GM06990 (cell line): ENCODE data around the gene RAB34.

Source experiments
- DNase-seq: peaks from one replicate; pipeline ENCODE4 v3.0.0-alpha.2; 2011; ENCODE audit not compliant: insufficient read length; ENCODE audit errors: extremely low read depth
- H3K27me3 ChIP-seq: replicated peaks from 2 replicates; pipeline ENCODE4 v1.6.0; 2011; ENCODE audit warnings: low read length; ENCODE audit not compliant: control insufficient read depth, insufficient read depth
- H3K36me3 ChIP-seq: 2 replicates; pipeline ENCODE4 v1.5.1; 2011; ENCODE audit warnings: low read length; ENCODE audit not compliant: control insufficient read depth, insufficient read depth
- H3K4me3 ChIP-seq: replicated peaks from 2 replicates; pipeline ENCODE4 v1.5.1; 2011; ENCODE audit warnings: low read depth, mild to moderate bottlenecking, control low read depth, low read length
- TF ChIP-seq, protein P1 (sequence below): IDR thresholded peaks from 2 replicates; pipeline ENCODE4 v1.5.1; 2011; ENCODE audit warnings: low read length, control low read depth, mild to moderate bottlenecking, inconsistent platforms; ENCODE audit not compliant: insufficient read depth, poor library complexity, severe bottlenecking

RAB34 gene

DNA sequence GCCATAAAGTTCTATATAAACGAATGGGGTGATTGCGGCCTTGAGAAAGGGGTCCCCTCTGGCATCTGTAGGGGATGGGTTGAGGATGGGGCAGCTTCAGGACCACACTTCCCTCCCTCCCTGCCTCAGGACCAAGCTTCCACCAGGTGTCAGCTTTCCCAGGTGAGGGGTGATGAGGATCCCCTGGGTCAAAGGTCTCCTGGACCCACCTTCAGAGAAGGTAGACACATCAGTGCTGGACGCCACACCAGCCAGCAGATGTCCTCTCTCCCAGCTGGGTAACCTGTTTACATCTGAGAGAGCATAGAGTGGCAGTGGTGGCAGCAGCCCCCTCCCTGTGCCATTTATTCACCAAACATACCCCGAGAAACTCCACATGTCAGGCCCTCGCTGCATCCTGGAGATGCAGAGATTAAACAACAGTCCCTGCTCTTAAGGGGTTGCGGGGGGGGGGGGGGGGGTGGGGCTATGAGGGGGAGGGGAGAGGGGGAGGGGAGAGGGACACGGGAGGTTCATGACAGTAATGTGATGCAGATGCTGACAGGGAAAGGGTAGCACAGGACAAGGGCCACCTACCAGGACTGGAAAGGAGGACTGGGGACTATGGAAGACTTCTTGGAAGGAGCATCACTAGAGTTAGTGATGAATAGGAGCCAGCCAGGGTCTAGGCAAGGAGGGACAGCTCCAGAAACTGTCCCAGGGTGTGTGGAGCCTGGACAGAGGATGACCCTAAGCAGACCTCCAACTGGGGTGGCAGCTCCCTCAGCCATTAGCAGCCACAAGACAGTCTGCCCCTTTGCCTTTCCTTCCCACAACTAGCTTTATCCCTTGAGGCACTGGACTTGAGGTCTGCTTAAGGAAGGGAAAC is 11.0 kb downstream of the RAB34 start:
- H3K27me3 ChIP-seq, result no peaks in the 10 kb centered on the region
- no peak overlapping the region for H3K4me3 ChIP-seq
- TF ChIP-seq, protein P1, sequence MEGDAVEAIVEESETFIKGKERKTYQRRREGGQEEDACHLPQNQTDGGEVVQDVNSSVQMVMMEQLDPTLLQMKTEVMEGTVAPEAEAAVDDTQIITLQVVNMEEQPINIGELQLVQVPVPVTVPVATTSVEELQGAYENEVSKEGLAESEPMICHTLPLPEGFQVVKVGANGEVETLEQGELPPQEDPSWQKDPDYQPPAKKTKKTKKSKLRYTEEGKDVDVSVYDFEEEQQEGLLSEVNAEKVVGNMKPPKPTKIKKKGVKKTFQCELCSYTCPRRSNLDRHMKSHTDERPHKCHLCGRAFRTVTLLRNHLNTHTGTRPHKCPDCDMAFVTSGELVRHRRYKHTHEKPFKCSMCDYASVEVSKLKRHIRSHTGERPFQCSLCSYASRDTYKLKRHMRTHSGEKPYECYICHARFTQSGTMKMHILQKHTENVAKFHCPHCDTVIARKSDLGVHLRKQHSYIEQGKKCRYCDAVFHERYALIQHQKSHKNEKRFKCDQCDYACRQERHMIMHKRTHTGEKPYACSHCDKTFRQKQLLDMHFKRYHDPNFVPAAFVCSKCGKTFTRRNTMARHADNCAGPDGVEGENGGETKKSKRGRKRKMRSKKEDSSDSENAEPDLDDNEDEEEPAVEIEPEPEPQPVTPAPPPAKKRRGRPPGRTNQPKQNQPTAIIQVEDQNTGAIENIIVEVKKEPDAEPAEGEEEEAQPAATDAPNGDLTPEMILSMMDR, result no peak
- no peak for DNase-seq
- H3K36me3 ChIP-seq, result peaks cover 26% of the 10 kb centered on the region

- Histone ChIP-seq H3K4me3 (no peak overlapping the region), H3K27me3 (no peaks in the 10 kb centered on the region), H3K36me3 (peaks cover 35% of the 10 kb centered on the region)
- TF ChIP-seq, protein P1, result no peak
- DNase-seq, result no peak
Observed at GRCh38 chr17:28705728-28706334, 11.8 kb downstream of the RAB34 start.

DNA sequence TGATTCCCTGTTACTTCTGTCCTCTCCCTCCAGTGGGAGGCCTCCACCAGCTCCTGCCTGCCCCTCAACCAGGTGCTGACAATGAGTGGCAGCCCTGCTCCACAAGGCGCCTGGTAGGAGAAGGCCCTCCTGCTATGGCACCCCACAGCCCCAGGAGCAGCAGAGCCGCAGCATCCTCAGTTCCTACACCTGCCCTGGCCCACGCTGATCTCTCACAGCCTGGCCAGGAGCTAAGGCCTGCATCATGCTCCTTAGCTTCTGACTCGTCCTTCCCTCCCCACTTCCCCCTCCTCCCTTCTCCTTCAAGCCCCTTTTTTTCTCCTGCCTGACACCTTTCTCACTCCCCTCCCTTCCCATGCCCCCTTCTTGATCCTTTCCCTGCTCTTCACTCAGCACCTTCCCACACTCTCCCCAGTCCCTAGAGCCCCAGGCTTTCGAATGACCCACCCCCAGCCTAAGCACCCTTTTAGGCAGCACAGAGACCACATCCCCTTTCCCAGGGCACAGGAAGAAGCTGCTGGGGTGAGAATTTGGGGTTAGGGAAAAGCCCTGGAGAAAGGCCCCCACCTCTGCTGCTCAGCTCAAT is 12.5 kb downstream of the RAB34 start:
- DNase-seq, result no peak
- Histone ChIP-seq H3K36me3 (peaks cover 40% of the 10 kb centered on the region), H3K4me3 (no peak overlapping the region), H3K27me3 (no peaks in the 10 kb centered on the region)
- TF ChIP-seq, protein P1, result no peak

GRCh38 chr17:28704219-28704858 is 13.3 kb downstream of the RAB34 start:
- no peak for DNase-seq
- TF ChIP-seq, protein P1, result no peak
- H3K36me3 ChIP-seq, result peaks cover 44% of the 10 kb centered on the region
- H3K4me3 ChIP-seq, result no peak overlapping the region
- no peaks in the 10 kb centered on the region for H3K27me3 ChIP-seq

GRCh38 chr17:28703552-28704218 is 14.0 kb downstream of the RAB34 start:
- Histone ChIP-seq H3K27me3 (no peaks in the 10 kb centered on the region), H3K36me3 (peaks cover 50% of the 10 kb centered on the region), H3K4me3 (no peak overlapping the region)
- DNase-seq, result no peak
- TF ChIP-seq, protein P1, result no peak
